Endodermal cell (in vitro differentiated cells): ENCODE results near the gene MT1M. TPM values are rescaled to one million over a fixed set of nuclear protein-coding genes. Genes with fewer than 3 reads are reported as not detected.
"Not testable (repeated sequence)": the region's sequence is repeated elsewhere in the genome, so short reads cannot be mapped to it uniquely, and the experiment has no call there.

Experiments used
- DNase-seq: peaks from one replicate; pipeline ENCODE4 v3.0.0-alpha.2; 2017
- H3K27ac ChIP-seq: 2 replicates; pipeline ENCODE4 v1.5.1; 2013; ENCODE audit warnings: mild to moderate bottlenecking, low read depth, low read length, moderate library complexity
- H3K27me3 ChIP-seq: 2 replicates; pipeline ENCODE4 v1.6.1; 2013; ENCODE audit warnings: mild to moderate bottlenecking, low read length, moderate library complexity; ENCODE audit not compliant: insufficient read depth, control insufficient read depth, poor library complexity, severe bottlenecking
- H3K36me3 ChIP-seq: 2 replicates; pipeline ENCODE4 v1.7.0; 2013; ENCODE audit warnings: mild to moderate bottlenecking, low read length, moderate library complexity; ENCODE audit not compliant: control insufficient read depth, insufficient read depth
- H3K4me1 ChIP-seq: one replicate; pipeline ENCODE4 v1.7.0; 2013; ENCODE audit warnings: low read length; ENCODE audit not compliant: control insufficient read depth, insufficient read depth
- H3K4me3 ChIP-seq: 2 replicates; pipeline ENCODE4 v1.5.1; 2013; ENCODE audit warnings: mild to moderate bottlenecking, low read length, moderate library complexity
- H3K9ac ChIP-seq: 2 replicates; pipeline ENCODE4 v1.6.1; 2013; ENCODE audit warnings: mild to moderate bottlenecking, low read length, moderate library complexity; ENCODE audit not compliant: poor library complexity, severe bottlenecking; ENCODE audit errors: extremely low read depth
- H3K9me3 ChIP-seq: 2 replicates; pipeline ENCODE4 v1.6.1; 2013; ENCODE audit warnings: mild to moderate bottlenecking, low read length, moderate library complexity; ENCODE audit not compliant: control insufficient read depth
- H3K27ac Mint-ChIP-seq: 2 replicates; pipeline ENCODE4 v1.8.0; 2020; ENCODE audit warnings: mixed read lengths
- H3K27me3 Mint-ChIP-seq: 2 replicates; pipeline ENCODE4 v1.8.0; 2021; ENCODE audit warnings: mild to moderate bottlenecking, mixed read lengths; ENCODE audit not compliant: insufficient read depth
- H3K36me3 Mint-ChIP-seq: 2 replicates; pipeline ENCODE4 v1.8.0; 2020; ENCODE audit warnings: low read depth, mixed read lengths
- H3K4me1 Mint-ChIP-seq: 2 replicates; pipeline ENCODE4 v1.8.0; 2020; ENCODE audit warnings: mixed read lengths
- H3K4me3 Mint-ChIP-seq: 2 replicates; pipeline ENCODE4 v1.8.0; 2020; ENCODE audit warnings: mild to moderate bottlenecking, moderate library complexity, mixed read lengths
- H3K9me3 Mint-ChIP-seq: 2 replicates; pipeline ENCODE4 v1.8.0; 2020; ENCODE audit warnings: mild to moderate bottlenecking, mixed read lengths
- WGBS, 2 experiments: methylation state at CpG; one replicate each; pipeline versions ENCODE4 v1.1.5 to v1.1.7; 2013; ENCODE audit warnings: missing lambda C conversion rate in 2 of 2, mixed read lengths in 1 of 2; ENCODE audit not compliant: insufficient coverage in 1 of 2, insufficient read length in 1 of 2; 5-methylcytosine and 5-hydroxymethylcytosine counted together
- total RNA-seq, 2 donors: library from RNA; stranded (reverse); fragmentation: NEBNext Ultra II Directional in 1 of 2; extraction: Animal tissue kit (Norgen Biotek cat#: 25700) in 1 of 2; gene quantifications; 2 replicates in 1 of 2; 3 replicates in 1 of 2; pipeline ENCODE4 v1.2.1, GENCODE V29; 2021
- TF ChIP-seq, protein P1 (sequence below): fragments of 200-600 bp; sonication (generic); conservative IDR thresholded peaks from 2 replicates; pipeline ENCODE4 v1.5.0; 2021; ENCODE audit warnings: antibody characterized with exemption, mild to moderate bottlenecking

Gene MT1M
- total RNA-seq, 2 donors from 2014 or later: not detected

DNA sequence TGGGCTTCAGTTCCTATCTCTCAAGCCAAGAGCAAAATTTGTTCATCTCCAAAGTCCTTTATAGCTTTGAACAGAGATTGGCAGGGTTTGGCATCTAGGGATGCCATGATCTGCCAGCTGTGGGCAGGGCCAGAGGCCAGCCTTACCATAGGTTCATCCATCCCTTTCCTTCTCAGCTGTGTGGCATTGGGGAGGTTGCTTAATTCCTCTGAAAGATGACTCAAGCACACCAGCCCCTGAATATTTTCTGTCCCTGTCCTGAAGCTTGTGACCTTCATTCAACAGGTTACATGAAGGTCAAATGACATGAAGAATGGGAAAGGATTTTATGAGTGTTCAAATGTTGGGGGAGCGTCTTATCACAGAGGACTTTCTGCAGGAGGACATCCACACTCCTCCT is 32.0 kb downstream of the MT1M start:
- WGBS, 2 experiments: 60% methylated on average over 1 of the region's 1 CpG; no CpG with 5 or more reads in 1 of the 2 experiments
- peaks cover 2% of the 10 kb centered on the region for H3K4me1 Mint-ChIP-seq
- peaks cover 98% of the 10 kb centered on the region for H3K27me3 Mint-ChIP-seq
- no peak for DNase-seq
- Histone ChIP-seq H3K27me3 (peaks cover 100% of the 10 kb centered on the region), H3K9ac (no peak overlapping the region), H3K4me1 (no peaks in the 10 kb centered on the region), H3K4me3 (no peak overlapping the region), H3K36me3 (no peaks in the 10 kb centered on the region), H3K27ac (no peak overlapping the region), H3K9me3 (no peaks in the 10 kb centered on the region)
- TF ChIP-seq, protein P1, sequence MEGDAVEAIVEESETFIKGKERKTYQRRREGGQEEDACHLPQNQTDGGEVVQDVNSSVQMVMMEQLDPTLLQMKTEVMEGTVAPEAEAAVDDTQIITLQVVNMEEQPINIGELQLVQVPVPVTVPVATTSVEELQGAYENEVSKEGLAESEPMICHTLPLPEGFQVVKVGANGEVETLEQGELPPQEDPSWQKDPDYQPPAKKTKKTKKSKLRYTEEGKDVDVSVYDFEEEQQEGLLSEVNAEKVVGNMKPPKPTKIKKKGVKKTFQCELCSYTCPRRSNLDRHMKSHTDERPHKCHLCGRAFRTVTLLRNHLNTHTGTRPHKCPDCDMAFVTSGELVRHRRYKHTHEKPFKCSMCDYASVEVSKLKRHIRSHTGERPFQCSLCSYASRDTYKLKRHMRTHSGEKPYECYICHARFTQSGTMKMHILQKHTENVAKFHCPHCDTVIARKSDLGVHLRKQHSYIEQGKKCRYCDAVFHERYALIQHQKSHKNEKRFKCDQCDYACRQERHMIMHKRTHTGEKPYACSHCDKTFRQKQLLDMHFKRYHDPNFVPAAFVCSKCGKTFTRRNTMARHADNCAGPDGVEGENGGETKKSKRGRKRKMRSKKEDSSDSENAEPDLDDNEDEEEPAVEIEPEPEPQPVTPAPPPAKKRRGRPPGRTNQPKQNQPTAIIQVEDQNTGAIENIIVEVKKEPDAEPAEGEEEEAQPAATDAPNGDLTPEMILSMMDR: no peak
- no peak overlapping the region for H3K27ac Mint-ChIP-seq
- H3K4me3 Mint-ChIP-seq: no peak overlapping the region
- H3K36me3 Mint-ChIP-seq: no peaks in the 10 kb centered on the region
- no peaks in the 10 kb centered on the region for H3K9me3 Mint-ChIP-seq

- H3K27ac ChIP-seq, H3K9me3 Mint-ChIP-seq, H3K9me3 ChIP-seq, H3K4me3 Mint-ChIP-seq, H3K36me3 Mint-ChIP-seq, H3K4me3 ChIP-seq, H3K36me3 ChIP-seq, H3K27ac Mint-ChIP-seq, H3K9ac ChIP-seq, H3K4me1 ChIP-seq, H3K4me1 Mint-ChIP-seq, DNase-seq: not testable (repeated sequence)
- peaks cover 100% of the 10 kb centered on the region for H3K27me3 ChIP-seq
- peaks cover 98% of the 10 kb centered on the region for H3K27me3 Mint-ChIP-seq
- WGBS, 2 experiments: 68 to 75% methylated on average over 7 to 8 of the region's 8 CpGs
Measured at GRCh38 chr16:56665286-56666261, 33.1 kb downstream of the MT1M start.

GRCh38 chr16:56667581-56668571 is 35.4 kb downstream of the MT1M start, which contains the start of gene MT1G:
Gene MT1G, minus strand, starts transcription at chr16:56668065. Its CDS starts 72 bp downstream, at chr16:56667993.
- no peaks in the 10 kb centered on the region for H3K9me3 ChIP-seq
- H3K9ac ChIP-seq: no peak within 1 kb of the TSS
- H3K27ac Mint-ChIP-seq: no peak within 1 kb of the TSS
- H3K27me3 ChIP-seq: peaks cover 100% of the 10 kb centered on the region
- peaks cover 98% of the 10 kb centered on the region for H3K27me3 Mint-ChIP-seq
- no peaks in the 10 kb centered on the region for H3K4me1 ChIP-seq
- DNase-seq: peak; percentile 74
- peaks cover 2% of the 10 kb centered on the region for H3K4me1 Mint-ChIP-seq
- H3K4me3 ChIP-seq: no peak within 1 kb of the TSS
- H3K27ac ChIP-seq: no peak within 1 kb of the TSS
- no peaks in the 10 kb centered on the region for H3K36me3 Mint-ChIP-seq
- WGBS, 2 experiments: 19 to 22% methylated on average over 42 to 46 of the region's 46 CpGs
- H3K4me3 Mint-ChIP-seq: peak within 1 kb of the TSS; percentile 39
- H3K36me3 ChIP-seq: no peaks in the 10 kb centered on the region
- no peaks in the 10 kb centered on the region for H3K9me3 Mint-ChIP-seq
- TF ChIP-seq, protein P1: no peak
